NCI-H1417 (cell line): Measurements from ENCODE around the gene ZMYM4.
A peak's percentile ranks its signal among the peaks of the same experiment; 100 is the strongest.
"Not testable (repeated sequence)": the region's sequence is repeated elsewhere in the genome, so short reads cannot be mapped to it uniquely, and the experiment has no call there.

Source experiments
- DNase-seq, 3 experiments: peaks; one replicate each; lab custom pipeline; 2025; lab: John Stamatoyannopoulos, UW

Gene ZMYM4

DNA sequence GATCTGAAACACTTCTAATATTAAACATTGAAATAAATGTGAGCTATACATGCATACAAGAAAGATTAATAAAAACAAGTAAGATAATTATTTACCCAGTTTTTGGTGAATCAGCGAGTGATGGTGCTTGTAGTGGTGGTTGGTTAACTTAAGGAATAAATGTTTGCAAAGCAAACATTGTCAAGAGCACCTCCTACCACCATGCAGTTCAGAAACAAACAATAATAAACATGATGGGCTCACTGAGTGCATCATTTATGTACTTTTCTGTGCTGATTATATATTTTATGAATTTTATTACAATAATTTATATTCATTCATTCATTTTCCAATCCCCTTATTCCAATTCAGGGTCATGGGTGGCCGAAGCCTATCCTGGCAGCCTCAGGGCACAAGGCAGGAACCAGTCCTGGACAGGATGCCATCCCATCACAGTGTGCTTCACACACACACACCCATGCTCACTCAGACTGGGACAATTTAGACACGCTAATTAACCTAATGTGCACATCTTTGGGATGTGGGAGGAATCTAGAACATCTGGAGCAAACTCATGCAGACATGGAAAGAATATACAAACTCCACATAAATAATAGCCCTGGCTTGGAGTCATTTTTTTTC is 57.8 kb downstream of the ZMYM4 start:
- peak in 1 of 3 experiments; percentile 13 for DNase-seq

DNA sequence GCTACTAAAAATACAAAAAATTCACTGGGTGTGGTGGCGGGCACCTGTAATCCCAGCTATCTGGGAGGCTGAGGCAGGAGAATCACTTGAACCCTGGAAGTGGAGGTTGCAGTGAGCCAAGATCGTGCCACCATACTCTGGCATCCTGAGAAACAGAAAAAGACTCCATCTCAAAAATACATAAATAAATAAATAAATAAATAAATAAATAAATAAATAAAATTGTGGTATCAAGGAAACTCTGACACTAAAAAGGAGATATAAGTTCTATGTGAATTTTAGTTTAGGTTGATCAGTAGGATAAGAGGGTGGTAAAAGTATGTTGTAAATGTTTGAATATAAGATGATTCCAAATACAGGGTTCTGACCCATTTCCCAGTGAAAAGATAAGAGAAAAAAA is 63.1 kb downstream of the ZMYM4 start:
- not testable (repeated sequence) for DNase-seq

DNA sequence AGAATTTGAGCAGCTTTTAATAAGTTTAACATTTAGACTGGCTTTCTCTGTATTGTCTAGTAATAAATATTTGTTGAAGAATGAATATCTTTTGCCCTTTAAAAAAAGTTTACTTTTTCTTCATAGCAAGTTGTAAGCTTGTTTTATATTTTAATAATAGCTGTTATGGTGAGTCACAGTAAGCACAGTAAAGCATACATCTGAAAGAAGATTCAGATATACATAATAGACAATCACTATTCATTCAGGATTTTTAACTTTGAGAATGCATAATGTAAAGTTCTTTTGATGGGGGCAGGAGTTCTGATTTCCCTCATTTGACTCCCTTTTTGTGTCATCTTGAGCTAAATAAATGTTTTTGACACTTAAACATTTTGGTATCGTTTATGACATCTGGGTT is 66.0 kb downstream of the ZMYM4 start:
- DNase-seq, result no peak

GRCh38 chr1:35340519-35340918 is 72.0 kb downstream of the ZMYM4 start:
- DNase-seq, result no peak

- no peak for DNase-seq
Measured at GRCh38 chr1:35345439-35345981, 77.0 kb downstream of the ZMYM4 start.

DNA sequence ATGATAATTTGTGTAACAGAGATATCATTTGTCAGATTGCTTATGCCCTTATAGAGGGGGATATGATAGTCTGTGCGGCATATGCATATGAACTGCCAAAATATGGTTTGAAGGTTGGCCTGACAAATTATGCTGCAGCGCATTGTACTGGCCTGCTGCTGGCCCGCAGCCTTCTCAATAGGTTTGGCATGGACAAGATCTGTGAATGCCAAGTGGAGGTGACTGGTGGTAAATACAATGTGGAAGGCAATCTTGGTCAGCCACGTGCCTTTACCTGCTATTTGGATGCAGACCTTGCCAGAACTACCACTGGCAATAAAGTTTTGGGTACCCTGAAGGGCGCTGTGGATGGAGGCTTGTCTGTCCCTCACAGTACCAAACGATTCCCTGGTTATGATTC is 82.4 kb downstream of the ZMYM4 start:
- no peak for DNase-seq

DNA sequence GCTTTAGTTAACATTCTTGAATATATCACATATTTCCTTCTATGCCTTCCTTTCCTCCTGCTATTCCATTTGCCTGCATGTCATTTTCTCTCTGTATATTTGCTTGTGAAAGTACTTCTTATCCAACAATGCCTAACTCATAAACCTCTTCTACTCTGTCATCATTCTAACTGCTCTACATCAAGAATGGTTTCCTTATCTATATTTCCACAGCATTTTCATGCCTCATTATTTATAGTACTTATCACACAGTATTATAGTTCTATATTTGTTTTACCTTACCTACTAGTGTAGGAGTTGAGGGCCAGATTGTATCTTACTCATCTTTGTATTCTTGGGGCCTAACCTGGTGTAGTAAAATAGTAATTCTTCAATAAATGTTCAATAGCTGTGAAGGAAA is 91.5 kb downstream of the ZMYM4 start:
- DNase-seq, result no peak

DNA sequence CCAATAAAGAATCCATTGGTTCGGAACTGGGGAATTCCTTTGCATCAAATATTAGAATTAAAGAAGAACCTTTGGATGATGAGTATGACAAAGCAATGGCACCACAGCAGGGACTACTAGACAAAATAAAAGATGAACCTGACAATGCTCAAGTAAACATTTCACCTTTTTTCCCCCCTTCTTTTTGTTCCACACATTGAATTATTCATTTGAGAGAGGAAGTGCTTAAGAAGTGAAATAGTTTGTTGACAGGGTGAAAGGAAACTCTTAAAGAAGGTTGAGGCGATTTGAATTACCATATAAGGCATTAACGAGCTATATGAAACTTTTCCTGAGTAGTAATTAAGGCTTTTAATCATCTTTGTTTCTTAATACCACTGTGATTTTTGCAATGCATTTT is 93.1 kb downstream of the ZMYM4 start:
- no peak for DNase-seq

DNA sequence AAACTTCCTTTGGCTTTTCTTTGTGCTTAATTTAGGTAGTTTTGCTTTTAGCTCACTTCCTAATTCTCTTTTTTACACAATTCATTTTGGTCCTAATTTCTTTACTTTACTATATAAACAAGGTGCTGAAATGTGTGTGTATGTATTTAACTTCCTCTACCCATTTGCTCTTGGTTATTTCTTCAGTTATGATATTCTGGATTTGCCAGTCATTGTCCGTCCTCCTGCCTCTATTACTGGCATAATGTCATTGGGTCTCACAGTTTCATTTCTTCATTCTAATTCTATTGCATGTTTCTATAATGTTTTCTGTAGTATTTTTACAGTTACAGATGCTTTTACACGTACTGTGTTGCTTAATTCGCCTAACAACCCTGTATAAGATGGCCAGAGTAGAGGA is 96.2 kb downstream of the ZMYM4 start:
- DNase-seq, result no peak

DNA sequence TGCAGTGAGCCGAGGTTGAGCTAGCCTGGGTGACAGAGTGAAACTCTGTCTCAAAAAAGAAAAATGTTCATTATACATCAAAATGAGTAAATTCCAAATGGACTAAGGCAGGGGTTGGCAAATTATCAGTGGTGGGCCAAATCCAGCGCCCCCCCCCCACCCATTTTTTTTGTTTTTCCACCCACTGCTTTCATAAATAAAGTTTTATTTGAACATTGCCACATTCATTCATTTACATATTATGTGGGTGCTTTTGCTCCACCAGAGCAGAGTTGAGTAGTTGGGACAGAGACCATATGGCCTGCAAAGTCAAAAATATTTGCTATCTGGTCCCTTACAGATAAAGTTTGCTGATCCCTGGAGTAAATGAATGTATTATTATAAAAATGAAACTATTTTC is 99.4 kb downstream of the ZMYM4 start:
- DNase-seq, result no peak

GRCh38 chr1:35369922-35370671 is 101.6 kb downstream of the ZMYM4 start:
- DNase-seq, result no peak

- DNase-seq, result no peak
Measured at GRCh38 chr1:35371506-35371905, 103.0 kb downstream of the ZMYM4 start.

GRCh38 chr1:35377555-35377954 is 109.0 kb downstream of the ZMYM4 start:
- DNase-seq, result no peak

GRCh38 chr1:35379317-35380000 is 111.0 kb downstream of the ZMYM4 start:
- no peak for DNase-seq

GRCh38 chr1:35380111-35380510 is 111.6 kb downstream of the ZMYM4 start:
- not testable (repeated sequence) for DNase-seq

DNA sequence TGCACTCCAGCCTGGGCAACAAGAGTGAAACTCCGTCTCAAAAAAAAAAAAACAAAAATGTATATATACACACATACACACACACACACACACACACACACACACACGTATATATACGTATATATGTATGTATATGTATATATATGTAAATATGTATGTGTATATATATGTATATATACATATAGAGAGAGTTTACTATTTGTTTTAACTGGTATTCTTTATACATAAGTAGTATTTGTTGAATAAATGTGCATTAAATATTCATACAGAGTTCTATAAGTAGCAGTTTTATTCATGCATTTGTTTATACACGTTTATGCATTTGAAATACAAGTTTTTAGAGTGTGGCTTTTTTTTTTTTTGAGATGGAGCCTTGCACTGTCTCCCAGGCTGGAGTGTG is 113.6 kb downstream of the ZMYM4 start:
- no peak for DNase-seq

DNA sequence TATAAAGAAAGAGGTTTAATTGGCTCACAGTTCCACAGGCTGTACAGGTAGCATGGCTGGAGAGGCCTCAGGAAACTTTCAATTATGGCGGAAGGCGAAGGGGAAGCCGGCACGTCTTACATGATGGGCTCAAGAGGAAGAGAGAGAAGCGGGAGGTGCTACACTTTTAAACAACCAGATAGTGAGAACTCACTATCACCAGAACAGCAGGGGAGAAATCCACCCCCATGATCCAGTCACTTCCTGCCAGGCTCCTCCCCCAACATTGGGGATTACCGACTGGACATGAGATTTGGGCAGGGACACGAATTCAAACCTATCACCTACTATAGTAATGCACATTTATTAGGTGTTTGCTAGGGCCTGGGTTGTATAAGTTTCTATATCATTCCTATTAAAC is 117.8 kb downstream of the ZMYM4 start:
- DNase-seq, result no peak

GRCh38 chr1:35386959-35387358 is 118.5 kb downstream of the ZMYM4 start:
- no peak for DNase-seq

GRCh38 chr1:35390600-35391494 is 122.3 kb downstream of the ZMYM4 start:
- DNase-seq, result no peak

GRCh38 chr1:35394386-35394785 is 125.9 kb downstream of the ZMYM4 start:
- no peak for DNase-seq

GRCh38 chr1:35398739-35399138 is 130.2 kb downstream of the ZMYM4 start:
- no peak for DNase-seq

DNA sequence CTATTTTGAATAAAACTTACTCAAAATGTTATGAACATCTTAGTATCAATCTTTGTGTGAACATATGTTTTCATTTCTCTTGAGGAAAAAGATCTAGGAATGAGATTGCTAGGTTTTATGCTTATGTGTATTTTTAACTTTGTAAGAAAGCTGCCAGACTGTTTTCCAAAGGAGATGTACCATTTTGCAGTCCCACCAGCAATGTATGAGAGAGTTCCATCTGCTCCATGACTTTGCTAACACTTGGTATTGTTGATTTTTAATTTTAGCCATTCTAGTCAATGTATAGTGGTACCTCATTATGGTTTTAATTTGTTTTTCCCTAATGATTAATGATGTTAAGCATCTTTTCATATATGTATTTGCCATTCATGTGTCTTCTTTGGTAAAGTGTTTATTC is 132.5 kb downstream of the ZMYM4 start:
- DNase-seq, result no peak
